ENCODE measurements around the gene RABEP1.

RABEP1 gene

DNA sequence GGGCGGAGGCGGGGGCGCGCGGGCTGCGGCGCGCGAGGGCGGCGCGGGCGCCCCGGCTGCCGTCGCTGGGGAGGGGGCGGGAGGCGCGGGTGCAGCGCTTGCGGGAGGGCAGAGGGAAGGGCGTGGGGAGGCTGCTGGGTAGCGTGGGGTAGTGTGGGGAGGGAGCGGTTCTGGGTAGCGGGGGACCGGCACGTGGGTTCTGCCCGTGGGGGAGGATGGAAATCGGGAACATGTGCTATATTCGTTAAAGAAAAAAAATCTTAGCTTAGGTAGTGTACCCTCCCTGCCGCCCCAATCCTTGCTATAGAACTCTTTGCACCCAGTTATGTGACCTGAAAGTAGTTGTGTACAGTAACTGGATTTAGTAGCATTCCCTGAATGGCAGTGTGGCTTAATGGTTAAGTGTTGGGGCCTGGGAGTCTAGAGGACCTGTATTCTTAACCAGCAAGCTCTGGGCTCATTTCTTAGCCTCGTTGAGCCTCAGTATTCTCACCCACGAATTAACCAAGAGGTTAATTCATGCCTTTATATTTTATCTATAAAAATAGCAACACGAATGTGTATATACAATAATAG is 646 bp downstream of the RABEP1 start:
- H3K27ac ChIP-seq, result peak overlapping the region in 1 of 2 donors; percentile 97
- DNase-seq (ENCODE audit: low spot score), result no peak

DNA sequence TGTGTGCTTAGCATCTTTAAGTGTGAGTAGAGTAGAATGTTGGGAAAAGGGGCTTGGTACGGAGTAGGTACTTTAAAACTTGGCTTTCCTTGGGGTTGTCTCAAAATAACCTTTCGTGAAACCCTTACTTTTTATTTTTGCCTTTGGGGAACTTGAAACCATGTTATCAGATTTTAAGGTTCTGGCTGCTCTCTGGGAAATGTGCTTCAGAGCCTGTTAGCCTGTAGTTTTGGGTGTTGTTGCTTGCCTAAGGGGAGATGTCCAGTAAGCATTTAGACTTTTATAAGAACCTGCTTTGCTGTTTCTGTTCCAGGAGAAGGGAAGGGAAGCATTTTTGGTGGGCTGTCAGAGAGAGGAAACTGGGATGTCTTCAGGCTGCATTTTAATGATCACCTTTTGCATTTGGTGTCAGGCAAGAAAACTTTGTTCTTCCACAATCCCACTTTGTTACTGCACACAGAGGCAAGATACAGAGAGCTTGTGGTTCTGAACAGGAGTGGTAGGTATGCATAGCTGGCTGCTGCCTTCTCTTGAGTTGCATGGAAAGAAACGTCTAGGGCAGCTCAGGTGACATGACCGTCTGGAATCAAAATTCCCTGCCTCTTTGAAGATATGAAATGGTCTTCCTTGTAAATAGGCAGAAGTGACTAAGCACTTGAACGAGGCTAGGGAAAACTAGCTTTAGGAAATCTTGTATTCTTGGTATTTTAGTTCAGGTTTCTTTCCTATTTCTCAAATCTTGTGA is 1.7 kb downstream of the RABEP1 start:
- no peak for DNase-seq (ENCODE audit: low spot score)
- Histone ChIP-seq H3K4me3 (peak overlapping the region; percentile 99), H3K27ac (no peak overlapping the region)
- TF ChIP-seq, protein P1, sequence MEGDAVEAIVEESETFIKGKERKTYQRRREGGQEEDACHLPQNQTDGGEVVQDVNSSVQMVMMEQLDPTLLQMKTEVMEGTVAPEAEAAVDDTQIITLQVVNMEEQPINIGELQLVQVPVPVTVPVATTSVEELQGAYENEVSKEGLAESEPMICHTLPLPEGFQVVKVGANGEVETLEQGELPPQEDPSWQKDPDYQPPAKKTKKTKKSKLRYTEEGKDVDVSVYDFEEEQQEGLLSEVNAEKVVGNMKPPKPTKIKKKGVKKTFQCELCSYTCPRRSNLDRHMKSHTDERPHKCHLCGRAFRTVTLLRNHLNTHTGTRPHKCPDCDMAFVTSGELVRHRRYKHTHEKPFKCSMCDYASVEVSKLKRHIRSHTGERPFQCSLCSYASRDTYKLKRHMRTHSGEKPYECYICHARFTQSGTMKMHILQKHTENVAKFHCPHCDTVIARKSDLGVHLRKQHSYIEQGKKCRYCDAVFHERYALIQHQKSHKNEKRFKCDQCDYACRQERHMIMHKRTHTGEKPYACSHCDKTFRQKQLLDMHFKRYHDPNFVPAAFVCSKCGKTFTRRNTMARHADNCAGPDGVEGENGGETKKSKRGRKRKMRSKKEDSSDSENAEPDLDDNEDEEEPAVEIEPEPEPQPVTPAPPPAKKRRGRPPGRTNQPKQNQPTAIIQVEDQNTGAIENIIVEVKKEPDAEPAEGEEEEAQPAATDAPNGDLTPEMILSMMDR (IDR thresholded peaks at IDR 0.05), result no peak

More for the DNA sequence above, 646 bp downstream of the RABEP1 start:
- peak overlapping the region; percentile 99 for H3K4me3 ChIP-seq
- TF ChIP-seq, protein P1 (IDR thresholded peaks at IDR 0.05), result no peak

DNA sequence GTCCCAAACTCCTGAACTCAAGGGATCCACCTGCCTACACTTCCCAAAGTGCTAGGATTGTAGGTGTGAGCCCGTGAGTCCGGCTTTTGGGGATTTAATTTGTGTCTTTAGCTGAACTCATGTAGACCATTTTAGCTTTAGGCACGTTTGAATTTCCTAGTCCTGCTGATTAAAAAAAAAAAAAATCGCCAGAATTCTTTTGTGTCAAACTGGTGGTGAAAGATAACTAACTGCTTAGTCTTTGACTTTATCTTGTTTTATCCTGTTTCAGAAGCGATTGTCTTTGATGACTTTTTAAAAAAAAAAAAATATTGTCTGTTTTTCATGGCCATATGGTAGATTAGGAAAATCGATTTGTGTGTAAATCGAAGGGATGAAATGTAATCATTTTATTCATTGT is 2.6 kb downstream of the RABEP1 start:
- no peak overlapping the region for H3K4me3 ChIP-seq
- DNase-seq (ENCODE audit: low spot score), result no peak
- H3K27ac ChIP-seq, result no peak overlapping the region
- TF ChIP-seq, protein P1 (IDR thresholded peaks at IDR 0.05), result no peak

DNA sequence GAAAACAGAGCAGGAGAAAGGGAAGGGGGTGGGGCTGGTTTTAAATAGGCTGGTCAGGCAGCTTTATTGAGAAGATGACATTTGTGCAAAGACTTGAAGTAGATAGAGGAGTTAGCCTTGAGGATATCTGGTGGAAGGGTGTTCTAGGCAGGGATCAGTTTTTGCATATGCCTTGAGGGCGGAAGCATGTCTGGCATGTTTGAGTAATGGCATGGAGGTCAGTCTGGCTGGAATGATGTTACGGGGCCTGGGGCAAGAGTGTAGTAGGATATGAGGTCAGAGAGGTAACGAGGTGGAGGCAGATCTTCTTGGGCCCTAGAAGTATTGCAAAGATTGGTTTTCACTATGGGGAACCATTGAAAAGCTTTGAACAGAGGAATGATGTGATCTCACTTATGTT is 4.8 kb downstream of the RABEP1 start:
- H3K4me3 ChIP-seq, result no peak overlapping the region
- no peak overlapping the region for H3K27ac ChIP-seq
- TF ChIP-seq, protein P1 (IDR thresholded peaks at IDR 0.05), result no peak
- no peak for DNase-seq (ENCODE audit: low spot score)

DNA sequence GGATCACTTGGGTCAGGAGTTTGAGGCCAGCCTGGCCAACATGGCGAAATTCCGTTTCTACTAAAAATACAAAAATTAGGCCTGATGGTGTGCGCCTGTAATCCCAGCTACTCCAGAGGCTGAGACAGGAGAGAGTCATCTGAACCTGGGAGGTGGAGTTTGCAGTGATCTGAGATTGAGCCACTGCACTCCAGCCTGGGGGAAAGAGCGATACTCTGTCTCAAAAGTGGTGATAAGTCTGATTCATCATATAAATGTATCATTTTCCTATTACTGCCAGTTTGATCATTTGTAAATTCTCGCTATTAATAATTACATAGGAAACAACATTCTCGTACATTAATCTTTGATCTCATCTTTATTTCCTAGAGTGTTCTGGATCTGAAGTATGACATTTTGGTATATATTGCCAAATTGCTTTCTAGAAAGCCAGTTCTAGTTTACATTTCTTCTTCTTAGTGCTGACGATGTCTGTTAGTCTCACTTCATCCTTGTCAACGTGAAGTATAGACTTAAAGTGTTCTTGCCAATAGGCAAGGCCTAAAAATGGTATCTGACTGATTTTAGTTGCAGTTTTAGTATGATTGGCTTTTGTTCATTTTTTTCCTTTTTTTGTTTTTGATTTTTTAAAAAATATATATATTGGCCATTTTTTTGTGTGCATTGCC is 9.7 kb downstream of the RABEP1 start:
- TF ChIP-seq, protein P1 (IDR thresholded peaks at IDR 0.05), result no peak
- DNase-seq (ENCODE audit: low spot score), result no peak
- no peak overlapping the region for H3K27ac ChIP-seq

DNA sequence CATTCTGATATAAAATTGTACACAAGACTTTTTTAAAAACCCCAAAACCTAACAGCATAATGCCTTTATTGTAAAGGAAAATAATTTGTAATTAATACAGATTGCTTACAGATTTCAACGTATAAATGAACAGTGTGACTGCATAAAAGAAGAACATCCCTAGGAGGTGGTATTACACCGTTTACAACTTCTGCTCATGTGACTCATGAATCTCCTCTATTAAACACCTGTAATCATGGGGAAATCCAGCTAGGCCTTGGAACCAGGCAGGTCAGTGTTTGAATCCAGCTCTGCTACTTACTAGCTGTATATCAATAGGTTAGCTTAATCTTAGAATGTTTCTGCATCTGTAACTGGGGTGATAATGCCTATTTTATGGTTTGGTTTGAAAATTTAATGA is 15.2 kb downstream of the RABEP1 start:
- no peak overlapping the region for H3K4me3 ChIP-seq
- DNase-seq (ENCODE audit: low spot score), result no peak
- no peak overlapping the region for H3K27ac ChIP-seq
- TF ChIP-seq, protein P1 (IDR thresholded peaks at IDR 0.05), result no peak

More for the DNA sequence above, 9.7 kb downstream of the RABEP1 start:
- no peak overlapping the region for H3K4me3 ChIP-seq
